Mesendoderm (in vitro differentiated cells): Measurements from ENCODE around the gene CLSTN3. TPM values are rescaled to one million over a fixed set of nuclear protein-coding genes. Genes with fewer than 3 reads are reported as not detected.

Experiments used
- DNase-seq: peaks from one replicate; pipeline ENCODE4 v3.0.0; 2013
- H2AK5ac ChIP-seq: 2 replicates; pipeline ENCODE4 v1.6.1; 2013; ENCODE audit warnings: low read length, inconsistent platforms
- H2BK120ac ChIP-seq: 2 replicates; pipeline ENCODE4 v1.6.1; 2013; ENCODE audit warnings: low read depth, mild to moderate bottlenecking, low read length, moderate library complexity, mixed read lengths
- H2BK15ac ChIP-seq: replicated peaks from 2 replicates; pipeline ENCODE4 v1.6.1; 2013; ENCODE audit warnings: low read depth, mild to moderate bottlenecking, moderate library complexity
- H2BK5ac ChIP-seq: 2 replicates; pipeline ENCODE4 v1.6.1; 2013; ENCODE audit warnings: low read length, inconsistent platforms
- H3K18ac ChIP-seq: 2 replicates; pipeline ENCODE4 v1.6.1; 2013; ENCODE audit warnings: mild to moderate bottlenecking, low read length, mixed read lengths
- H3K23ac ChIP-seq: one replicate; pipeline ENCODE4 v1.6.1; 2013; ENCODE audit warnings: low read length
- H3K27ac ChIP-seq: 2 replicates; pipeline ENCODE4 v1.5.1; 2013; ENCODE audit warnings: low read depth, mild to moderate bottlenecking, inconsistent platforms, low read length, moderate library complexity
- H3K27me3 ChIP-seq: 2 replicates; pipeline ENCODE4 v1.6.1; 2013; ENCODE audit warnings: low read length, control low read depth, mild to moderate bottlenecking, inconsistent platforms; ENCODE audit not compliant: insufficient read depth, poor library complexity
- H3K36me3 ChIP-seq: 2 replicates; pipeline ENCODE4 v1.6.1; 2013; ENCODE audit warnings: low read length, inconsistent platforms; ENCODE audit not compliant: control insufficient read depth, insufficient read depth
- H3K4ac ChIP-seq: one replicate; pipeline ENCODE4 v1.6.1; 2013; ENCODE audit warnings: low read depth, mild to moderate bottlenecking, low read length, moderate library complexity
- H3K4me1 ChIP-seq: 2 replicates; pipeline ENCODE4 v1.6.1; 2013; ENCODE audit warnings: low read depth, low read length, inconsistent platforms; ENCODE audit not compliant: control insufficient read depth
- H3K4me2 ChIP-seq: 2 replicates; pipeline ENCODE4 v1.6.1; 2013; ENCODE audit warnings: low read length
- H3K4me3 ChIP-seq: 2 replicates; pipeline ENCODE4 v1.5.1; 2013; ENCODE audit warnings: mild to moderate bottlenecking, low read length
- H3K56ac ChIP-seq: one replicate; pipeline ENCODE4 v1.6.1; 2013; ENCODE audit warnings: low read length
- H3K79me1 ChIP-seq: 2 replicates; pipeline ENCODE4 v1.6.1; 2013; ENCODE audit warnings: low read length, inconsistent platforms
- H3K79me2 ChIP-seq: 2 replicates; pipeline ENCODE4 v1.6.1; 2013; ENCODE audit warnings: mild to moderate bottlenecking, low read length; ENCODE audit not compliant: control insufficient read depth, insufficient read depth
- H3K9ac ChIP-seq: 2 replicates; pipeline ENCODE4 v1.6.1; 2013; ENCODE audit warnings: low read length, inconsistent platforms
- H4K5ac ChIP-seq: one replicate; pipeline ENCODE4 v1.6.1; 2013; ENCODE audit warnings: low read length
- H4K8ac ChIP-seq: one replicate; pipeline ENCODE4 v1.6.1; 2013; ENCODE audit warnings: low read depth, mild to moderate bottlenecking, control low read depth, low read length, moderate library complexity
- WGBS: extraction: QIAGEN DNeasy Blood & Tissue Kit; methylation state at CpG from one replicate; pipeline ENCODE4 v1.1.7; 2013; ENCODE audit warnings: low lambda C conversion rate, missing lambda C conversion rate; ENCODE audit not compliant: insufficient coverage; ENCODE audit errors: extremely low coverage; 5-methylcytosine and 5-hydroxymethylcytosine counted together
- small RNA-seq: library from polyadenylated mRNA; stranded (forward); fragments of <200 nt; extraction: miRNeasy Mini kit (QIAGEN cat#:217004); gene quantifications from one replicate; pipeline ENCODE3, GENCODE V24; 2013; ENCODE audit not compliant: insufficient read depth

The CLSTN3 gene

GRCh38 chr12:7205091-7205490, 74.9 kb downstream of the CLSTN3 start:
- Histone ChIP-seq H3K56ac (no peak overlapping the region), H2BK15ac (no peak overlapping the region), H2BK120ac (no peak overlapping the region), H3K4me3 (no peak overlapping the region), H3K36me3 (peaks cover 25% of the 10 kb centered on the region), H3K4me2 (no peak overlapping the region), H4K8ac (no peak overlapping the region), H3K79me2 (no peaks in the 10 kb centered on the region), H3K79me1 (no peaks in the 10 kb centered on the region), H2AK5ac (no peak overlapping the region), H3K4ac (no peak overlapping the region), H3K23ac (no peak overlapping the region), H3K27me3 (no peaks in the 10 kb centered on the region), H3K9ac (no peak overlapping the region), H2BK5ac (no peak overlapping the region), H3K18ac (no peak overlapping the region), H4K5ac (no peak overlapping the region), H3K4me1 (no peaks in the 10 kb centered on the region), H3K27ac (no peak overlapping the region)
- no peak for DNase-seq

GRCh38 chr12:7206691-7207090, 76.5 kb downstream of the CLSTN3 start:
- DNase-seq, result no peak
- no peak overlapping the region for H3K56ac ChIP-seq
- no peak overlapping the region for H2AK5ac ChIP-seq
- no peak overlapping the region for H3K27ac ChIP-seq
- no peak overlapping the region for H3K18ac ChIP-seq
- H2BK120ac ChIP-seq, result no peak overlapping the region
- H4K8ac ChIP-seq, result no peak overlapping the region
- no peak overlapping the region for H3K9ac ChIP-seq
- H3K4me3 ChIP-seq, result no peak overlapping the region
- H3K79me2 ChIP-seq, result no peaks in the 10 kb centered on the region
- H4K5ac ChIP-seq, result no peak overlapping the region
- H3K4me1 ChIP-seq, result no peaks in the 10 kb centered on the region
- no peak overlapping the region for H2BK5ac ChIP-seq
- H3K79me1 ChIP-seq, result no peaks in the 10 kb centered on the region
- peaks cover 22% of the 10 kb centered on the region for H3K36me3 ChIP-seq
- WGBS, result no CpG with 5 or more reads among the region's 3 CpGs
- H3K4me2 ChIP-seq, result no peak overlapping the region
- H3K4ac ChIP-seq, result no peak overlapping the region
- H3K23ac ChIP-seq, result no peak overlapping the region
- no peak overlapping the region for H2BK15ac ChIP-seq
- H3K27me3 ChIP-seq, result no peaks in the 10 kb centered on the region

GRCh38 chr12:7207866-7208625, 77.9 kb downstream of the CLSTN3 start:
- Histone ChIP-seq H2AK5ac (no peak overlapping the region), H2BK120ac (no peak overlapping the region), H3K4ac (no peak overlapping the region), H3K18ac (no peak overlapping the region), H3K79me2 (no peaks in the 10 kb centered on the region), H3K27me3 (no peaks in the 10 kb centered on the region), H4K8ac (no peak overlapping the region), H3K4me2 (no peak overlapping the region), H3K79me1 (no peaks in the 10 kb centered on the region), H3K9ac (no peak overlapping the region), H2BK15ac (no peak overlapping the region), H3K23ac (no peak overlapping the region), H3K36me3 (peaks cover 20% of the 10 kb centered on the region), H3K4me1 (no peaks in the 10 kb centered on the region), H4K5ac (no peak overlapping the region), H2BK5ac (no peak overlapping the region), H3K27ac (no peak overlapping the region), H3K4me3 (no peak overlapping the region), H3K56ac (no peak overlapping the region)
- DNase-seq, result no peak
- WGBS, result no CpG with 5 or more reads among the region's 10 CpGs

Small RNA genes within 50 kb of the gene (small RNA-seq; reads per million reads assigned to genes)
- not detected for gene RNU6-485P
